SU-DHL-6 (cell line): ENCODE results near the gene ARHGAP33.

Experiments
- CTCF ChIP-seq: fragments of 200-600 bp; sonication (generic); IDR thresholded peaks from one replicate; pipeline ENCODE4 v1.5.1; 2017; ENCODE audit warnings: antibody characterized with exemption, mild to moderate bottlenecking, low read length, moderate library complexity; ENCODE audit not compliant: insufficient read depth, poor library complexity, severe bottlenecking
- EZH2phosphoT487 ChIP-seq: fragments of 200-600 bp; sonication (generic), shearing (Covaris generic); conservative IDR thresholded peaks from 2 replicates; pipeline ENCODE4 v1.6.1; 2018; ENCODE audit warnings: mild to moderate bottlenecking, antibody characterized with exemption, low read length, moderate library complexity, mixed read lengths

GRCh38 chr19:35738887-35739229, 36.5 kb upstream of the ARHGAP33 start:
- TF ChIP-seq CTCF = no peak
- no peak for TF ChIP-seq EZH2phosphoT487
